ENCODE data around the gene KLF15.
"Not testable (repeated sequence)": the region's sequence is repeated elsewhere in the genome, so short reads cannot be mapped to it uniquely, and the experiment has no call there.

The KLF15 gene

DNA sequence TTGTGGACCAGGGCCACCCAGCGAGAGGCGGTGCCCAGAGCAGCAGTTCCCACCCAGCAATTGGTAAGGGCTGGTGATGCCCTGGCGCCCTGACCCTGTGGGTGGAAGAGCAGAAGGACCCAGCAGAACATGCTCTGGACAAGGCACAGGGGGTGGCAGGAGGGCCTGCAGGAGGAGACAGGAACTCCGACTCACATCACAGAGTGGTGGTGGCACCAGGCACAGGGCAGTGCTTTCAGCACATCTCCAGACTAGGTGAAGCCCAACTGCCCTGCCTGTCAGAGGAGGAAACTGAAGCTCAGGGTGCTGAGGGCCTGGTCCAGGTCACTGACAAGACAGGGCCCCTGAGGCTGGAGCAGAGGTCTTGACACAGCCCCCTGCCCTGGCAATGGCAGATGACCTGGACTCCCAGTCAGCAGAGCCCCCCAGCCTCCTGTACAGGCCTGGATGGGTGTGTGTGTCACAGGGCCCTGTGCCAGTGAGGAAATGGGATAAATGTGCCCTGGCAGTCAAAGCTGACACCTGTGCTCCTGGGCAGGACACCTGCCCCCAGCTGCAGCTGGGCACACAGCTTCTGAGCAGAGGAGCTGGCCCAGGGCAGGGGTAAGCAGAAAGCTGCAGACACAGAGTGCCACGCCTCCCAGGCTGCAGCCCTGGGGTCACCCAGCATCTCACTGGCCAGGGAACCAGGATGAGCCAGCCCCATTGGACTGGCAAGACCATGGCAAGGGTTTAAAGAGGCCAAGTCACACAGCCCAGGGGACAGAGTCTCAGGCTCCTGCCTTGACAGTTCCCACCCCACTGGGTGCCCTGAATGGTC lies 11.4 kb downstream of the KLF15 start:
- DNase-seq, result peak; percentile 2

DNA sequence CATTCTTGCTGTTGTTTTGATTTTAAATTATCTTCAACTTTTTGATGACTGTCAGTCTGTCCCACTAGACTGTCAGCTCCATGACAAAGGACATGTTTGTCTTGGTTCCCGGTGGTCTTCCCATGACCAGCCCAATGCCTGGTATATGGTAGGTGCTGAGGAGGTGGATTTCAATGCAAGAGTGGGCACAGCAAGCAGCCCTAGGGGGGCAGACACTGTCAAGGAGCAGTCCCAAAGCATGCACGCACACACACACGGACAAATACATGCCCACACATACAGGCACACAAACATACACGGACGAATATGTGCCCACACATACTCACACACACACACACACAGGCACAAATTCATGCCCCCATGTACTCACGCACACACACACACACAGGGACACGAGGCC lies 12.0 kb downstream of the KLF15 start:
- no peak for DNase-seq

DNA sequence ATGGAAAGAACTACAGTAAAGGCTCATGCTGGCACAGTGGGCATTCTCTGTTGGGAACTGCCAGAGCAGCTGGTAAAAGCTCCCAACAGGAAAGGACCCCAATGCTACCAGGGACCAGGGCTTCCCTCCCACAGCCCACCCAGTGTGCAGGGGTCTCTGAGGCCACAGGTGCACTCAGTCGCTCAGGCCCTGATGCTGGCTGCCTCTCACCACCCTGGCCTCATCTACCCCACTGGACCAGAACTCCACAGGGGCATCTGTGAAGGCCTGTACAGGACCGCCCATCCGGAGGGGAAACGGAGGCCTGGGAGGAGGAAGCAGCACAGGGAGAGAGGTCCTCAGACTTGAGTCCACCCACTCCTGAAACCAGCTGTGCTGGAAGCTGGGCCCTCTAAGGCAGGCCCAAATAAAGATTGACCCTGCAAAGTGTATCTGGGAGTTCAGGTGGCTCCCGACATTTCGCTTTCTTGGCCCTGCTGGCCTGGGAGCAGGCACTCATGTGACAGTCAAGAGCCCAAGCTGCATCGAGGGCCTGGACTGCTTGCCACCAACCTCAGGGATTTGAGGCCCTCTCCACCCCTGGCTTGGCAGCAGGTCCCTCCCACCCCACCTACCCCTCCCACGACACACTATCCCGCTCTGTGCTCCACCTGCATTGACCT lies 12.7 kb downstream of the KLF15 start:
- DNase-seq, result peak; percentile 1

DNA sequence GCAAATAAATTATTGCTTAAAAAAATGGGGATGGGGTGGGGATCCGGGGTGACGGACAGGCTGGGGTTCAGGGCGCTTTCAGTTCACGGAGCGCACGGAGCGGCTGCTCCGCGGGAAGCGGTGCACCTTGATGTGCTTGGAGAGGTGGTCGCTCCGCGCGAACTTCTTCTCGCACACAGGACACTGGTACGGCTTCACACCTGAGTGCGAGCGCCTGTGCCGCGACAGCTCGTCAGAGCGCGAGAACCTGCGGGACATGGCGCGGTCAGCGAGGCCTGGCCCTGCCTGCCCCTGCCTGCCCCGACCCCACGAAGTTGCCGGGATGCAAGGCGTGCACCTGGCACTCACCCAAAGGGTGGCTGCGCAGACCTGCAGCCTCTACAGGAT lies 13.6 kb downstream of the KLF15 start:
- DNase-seq, result peak; percentile 1

DNA sequence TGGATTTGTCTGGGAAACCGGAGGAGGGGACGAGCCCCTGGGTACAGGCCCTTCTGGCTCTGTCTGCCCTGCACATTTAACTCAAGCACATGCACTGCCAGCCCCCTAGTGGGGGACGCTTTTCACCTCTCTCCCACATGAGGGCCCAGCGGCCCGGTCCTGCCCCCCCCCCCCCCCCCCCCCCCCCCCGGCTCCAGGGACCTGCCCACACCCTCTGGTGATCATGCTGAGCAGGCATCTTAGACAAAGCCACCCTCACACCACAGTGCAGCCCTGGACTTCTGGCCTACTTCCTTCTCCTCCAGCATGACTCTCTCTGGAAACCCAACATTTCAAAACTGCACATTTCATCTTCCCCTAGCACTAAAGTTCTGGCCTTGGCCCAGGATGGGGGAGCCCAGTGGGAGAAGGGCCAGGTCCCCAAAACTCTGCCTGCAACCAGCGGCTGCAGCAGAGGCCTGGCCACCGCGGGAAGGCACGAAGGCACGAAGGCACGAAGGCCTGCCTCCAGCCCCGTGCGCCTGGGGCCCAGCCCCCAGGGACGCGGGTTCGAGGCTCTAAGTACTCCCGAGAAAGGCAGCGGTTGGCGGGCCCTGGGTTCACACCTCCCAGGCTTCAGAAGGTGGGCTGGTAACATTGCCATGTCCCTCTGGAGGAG lies 14.1 kb downstream of the KLF15 start:
- no peak for DNase-seq

DNA sequence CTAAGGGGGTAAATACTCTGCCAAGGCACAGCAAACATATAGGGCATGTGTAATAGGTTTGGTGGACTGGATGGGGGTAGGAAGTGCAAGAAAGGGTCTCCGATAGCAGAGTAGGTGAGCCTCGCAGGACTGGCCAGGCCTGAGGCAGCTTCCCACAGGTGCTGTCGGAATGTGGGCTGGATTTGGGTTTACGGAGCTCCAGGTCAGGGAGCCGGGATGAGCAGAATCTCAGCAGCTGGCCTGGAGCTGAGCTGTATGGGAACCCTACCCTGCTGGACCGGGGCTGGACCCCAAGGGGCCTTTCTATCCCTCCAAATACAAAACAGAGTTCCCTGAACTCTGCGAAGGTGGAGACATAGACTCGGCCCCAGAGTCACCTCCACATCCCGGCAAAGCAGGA lies 15.0 kb downstream of the KLF15 start:
- DNase-seq, result no peak

DNA sequence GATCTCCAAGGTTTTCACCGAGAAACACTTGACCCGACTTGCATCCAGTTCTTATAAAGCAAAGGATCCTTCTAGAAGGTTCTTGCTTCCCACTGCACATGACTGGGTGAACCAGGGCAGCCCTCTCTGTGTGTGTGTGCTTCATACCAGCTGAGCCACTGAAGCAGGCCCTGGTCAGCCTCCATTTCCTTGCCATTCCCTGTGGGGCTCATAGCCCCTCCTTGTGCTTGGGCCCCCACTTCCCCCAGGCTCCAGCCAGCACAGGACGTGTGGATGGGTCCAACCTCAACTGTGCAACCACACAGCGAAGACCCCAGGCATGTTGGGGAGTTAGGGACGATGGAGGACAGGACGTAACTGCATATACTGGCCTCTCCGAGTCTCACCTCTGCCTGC lies 15.5 kb downstream of the KLF15 start:
- no peak for DNase-seq

DNA sequence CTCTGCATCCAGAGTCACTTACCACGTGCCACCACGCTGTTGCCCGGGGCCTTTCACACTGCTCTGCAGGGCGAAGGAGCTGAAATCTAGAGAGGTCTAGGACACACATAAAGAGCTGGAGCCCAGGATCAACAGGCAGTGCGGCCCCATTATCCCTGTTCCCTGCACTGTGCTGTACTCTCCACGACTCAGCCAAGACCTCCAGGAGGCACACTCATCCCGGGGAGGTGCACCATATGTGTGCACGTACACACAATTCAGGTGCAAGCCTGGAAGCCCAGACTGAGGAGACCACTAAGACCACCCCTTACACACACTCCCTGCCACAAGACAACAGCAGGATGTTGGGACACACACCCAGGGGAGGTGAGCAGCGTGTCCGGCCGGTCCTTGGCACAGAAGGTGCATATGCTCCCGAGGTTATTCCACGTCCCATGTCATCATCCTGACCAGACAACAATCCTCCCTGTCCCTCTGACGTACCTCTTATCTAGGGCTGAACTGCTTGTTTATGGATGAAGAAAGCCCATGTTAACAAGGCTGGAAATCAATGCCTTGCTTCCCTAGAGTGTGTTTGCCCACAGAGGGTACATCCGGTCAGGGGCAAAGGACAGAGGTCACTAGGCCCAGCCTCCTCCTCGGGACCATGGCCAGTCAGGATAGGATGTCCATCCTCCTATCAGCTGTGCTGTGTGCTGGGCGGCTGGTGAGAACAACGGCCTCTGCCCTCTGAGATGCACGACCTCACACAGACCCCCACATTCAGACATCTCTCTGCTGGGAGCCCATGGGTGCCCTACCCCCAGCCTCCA lies 16.1 kb downstream of the KLF15 start:
- no peak for DNase-seq

DNA sequence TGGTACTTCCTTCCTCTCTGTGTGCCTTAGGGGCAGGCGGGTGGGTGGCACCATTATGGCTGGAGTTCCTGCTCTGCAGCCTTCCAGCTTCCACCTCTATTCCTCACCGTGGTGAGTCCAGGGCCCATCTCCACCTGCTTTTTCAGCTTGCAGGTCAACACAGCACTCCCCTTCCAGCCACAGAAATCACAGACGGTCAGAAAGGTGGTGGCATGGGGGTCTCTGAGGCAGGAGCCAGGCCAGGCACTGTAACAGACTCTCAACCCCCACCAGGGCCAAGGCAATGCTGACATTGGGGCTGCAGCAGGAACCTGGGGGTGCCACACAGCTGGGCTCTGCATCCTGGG lies 16.6 kb downstream of the KLF15 start:
- no peak for DNase-seq

DNA sequence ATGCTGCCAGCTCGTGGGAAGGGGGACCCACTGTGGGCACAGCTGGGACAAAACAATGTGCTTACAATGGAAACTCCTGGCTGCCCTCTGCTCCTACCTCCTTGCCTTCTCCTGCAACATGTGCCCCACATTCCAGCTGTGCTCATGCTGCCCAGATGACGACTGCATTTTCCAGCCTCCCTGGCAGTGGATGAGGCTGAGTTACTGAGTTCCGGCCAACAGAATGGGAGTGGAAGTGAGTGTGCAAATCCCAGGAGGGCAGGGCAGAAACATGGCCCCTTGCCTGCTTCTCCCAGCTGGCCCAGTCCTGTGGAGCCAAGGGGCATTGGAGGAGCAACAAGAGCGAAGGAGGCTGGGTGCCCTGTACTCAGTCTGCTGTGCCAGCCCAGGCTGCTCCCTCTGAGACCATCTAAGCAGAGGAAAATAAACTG lies 17.1 kb downstream of the KLF15 start:
- DNase-seq, result no peak

DNA sequence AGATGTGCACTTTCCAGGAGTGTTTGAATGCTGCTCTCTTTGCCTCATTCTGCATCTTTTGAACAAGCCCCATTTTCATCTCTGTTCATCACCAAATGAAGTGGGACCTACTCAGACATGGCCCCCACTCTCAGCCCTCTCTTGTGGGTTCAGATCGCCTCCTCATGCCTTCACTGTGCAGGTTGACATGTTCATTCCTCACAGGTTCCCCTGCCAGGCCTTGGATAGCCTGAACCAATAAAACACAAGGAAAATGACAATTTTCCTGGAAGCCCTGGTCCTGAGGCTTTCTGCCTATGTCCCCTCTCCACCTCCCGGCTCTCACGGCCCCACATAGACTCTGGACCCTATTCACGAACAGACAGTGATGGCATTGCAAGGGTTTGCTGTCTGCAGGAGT lies 17.7 kb downstream of the KLF15 start:
- DNase-seq, result no peak

DNA sequence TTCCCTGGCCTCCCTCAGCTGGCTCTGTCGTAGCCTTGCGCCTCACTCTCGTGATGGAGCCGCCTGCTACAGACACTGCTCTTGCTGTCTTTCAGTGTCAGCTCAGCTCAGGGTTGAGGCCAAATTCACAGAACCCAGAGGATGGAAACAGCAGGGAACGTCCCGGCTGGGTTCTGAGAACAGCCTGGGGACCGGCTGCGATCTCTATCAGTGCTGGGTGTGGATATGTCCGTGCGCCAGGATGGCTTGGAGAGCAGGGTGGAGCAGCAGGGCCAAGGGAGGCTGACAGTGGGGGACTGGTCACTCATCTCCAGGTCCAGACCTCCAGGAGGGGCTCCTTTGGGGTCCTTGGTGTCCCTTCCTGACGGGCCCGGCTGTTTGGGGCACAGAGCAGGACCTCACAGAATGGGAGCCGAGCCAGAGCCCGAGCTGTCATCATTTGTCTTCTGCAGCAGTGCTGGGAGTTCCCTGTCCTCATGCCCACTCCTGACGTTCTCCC lies 18.4 kb downstream of the KLF15 start:
- no peak for DNase-seq

DNA sequence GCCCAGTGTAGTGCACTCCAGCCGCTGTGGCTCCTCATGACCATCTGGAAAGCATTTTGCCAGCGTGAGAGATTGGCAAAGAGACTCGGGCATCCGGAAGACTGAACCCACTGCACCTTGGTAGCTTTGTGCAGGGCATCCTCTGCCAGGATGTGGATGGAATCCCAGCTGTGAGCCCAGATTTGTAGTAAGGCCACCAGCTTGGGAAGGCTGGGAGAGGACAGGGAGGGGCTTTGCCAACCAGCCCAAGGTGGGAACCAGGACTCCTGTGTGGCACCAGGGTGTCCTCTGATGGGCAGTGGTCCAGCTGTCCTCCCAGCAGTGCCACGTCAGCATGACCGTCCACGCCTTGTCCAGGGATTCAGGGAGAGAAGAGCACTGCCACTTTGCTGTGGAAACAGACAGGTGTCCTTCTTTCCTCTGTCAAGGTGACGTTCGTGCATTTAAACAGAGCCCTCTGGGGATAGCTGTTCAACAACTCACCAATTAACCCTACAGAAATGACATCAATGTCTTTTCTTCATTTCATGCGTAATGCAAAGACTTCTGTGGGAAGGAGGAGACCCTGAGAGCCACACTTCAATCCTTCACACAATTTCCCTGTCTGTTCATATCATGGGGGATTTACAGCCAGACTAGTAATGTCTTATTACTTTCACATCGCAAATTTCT lies 19.1 kb downstream of the KLF15 start:
- DNase-seq, result no peak

DNA sequence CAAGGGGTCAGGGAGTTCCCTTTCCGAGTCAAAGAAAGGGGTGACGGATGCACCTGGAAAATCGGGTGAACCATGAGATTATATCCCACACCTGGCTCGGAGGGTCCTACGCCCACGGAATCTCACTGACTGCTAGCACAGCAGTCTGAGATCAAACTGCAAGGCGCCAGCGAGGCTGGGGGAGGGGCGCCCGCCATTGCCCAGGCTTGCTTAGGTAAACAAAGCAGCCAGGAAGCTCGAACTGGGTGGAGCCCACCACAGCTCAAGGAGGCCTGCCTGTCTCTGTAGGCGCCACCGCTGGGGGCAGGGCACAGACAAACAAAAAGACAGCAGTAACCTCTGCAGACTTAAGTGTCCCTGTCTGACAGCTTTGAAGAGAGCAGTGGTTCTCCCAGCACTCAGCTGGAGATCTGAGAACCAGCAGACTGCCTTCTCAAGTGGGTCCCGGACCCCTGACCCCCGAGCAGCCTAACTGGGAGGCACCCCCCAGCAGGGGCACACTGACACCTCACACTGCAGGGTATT lies 25.3 kb downstream of the KLF15 start:
- DNase-seq, result not testable (repeated sequence)

DNA sequence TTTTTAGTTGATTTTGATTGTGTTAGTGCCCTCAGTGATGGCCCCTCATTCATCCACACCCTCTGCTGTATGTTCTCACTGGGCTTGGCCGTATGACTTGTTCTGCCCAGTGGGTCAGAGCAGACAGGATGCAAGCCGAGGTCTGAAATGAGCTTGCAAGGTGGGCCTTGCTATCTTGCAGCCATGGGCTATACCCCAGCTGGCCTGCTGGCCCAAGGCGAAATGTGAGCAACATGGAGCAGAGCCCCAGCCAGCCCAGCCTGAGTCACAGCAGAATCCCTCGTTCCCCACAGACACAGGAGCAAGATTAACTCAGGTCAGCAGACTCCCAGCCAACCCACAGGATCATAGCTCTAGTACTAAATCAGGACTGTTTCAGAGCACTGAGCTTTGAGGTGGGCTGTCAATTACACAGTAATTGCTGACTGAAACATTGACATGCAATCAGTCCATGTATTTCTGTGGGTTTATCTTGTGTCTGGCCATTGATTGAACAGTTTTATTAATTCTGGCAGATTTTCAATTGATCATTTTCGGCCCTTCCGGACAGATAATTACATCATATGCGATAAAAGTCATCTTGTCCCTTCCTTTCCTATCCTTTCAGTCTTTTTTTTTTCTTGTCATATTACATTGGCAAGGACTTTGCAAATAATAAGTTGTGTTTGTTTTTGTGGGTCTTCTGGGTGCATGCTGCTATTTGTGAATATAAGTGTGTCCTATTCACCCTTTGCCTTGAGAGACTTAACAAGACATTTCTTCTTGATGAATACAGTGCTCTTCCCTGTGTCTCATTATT lies 27.1 kb downstream of the KLF15 start:
- DNase-seq, result no peak

DNA sequence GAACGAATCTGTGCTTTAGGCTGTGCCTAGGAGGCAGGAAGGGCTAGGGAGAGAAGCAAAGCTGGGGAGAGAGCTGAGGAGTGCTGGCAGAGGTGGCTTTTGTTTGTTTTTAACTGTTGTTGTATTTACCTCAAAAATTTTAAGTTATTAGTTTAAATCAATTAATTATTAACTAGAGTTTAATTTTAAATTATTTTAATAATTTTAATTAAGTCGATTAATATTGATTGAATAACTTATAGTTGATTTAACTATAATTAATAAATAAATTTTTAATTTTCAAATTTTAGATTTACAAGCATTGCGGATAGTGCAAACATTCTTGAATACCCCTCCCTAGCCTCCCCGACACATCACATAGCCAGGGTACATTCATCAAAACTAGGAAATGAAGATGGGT lies 30.6 kb downstream of the KLF15 start:
- DNase-seq, result no peak

DNA sequence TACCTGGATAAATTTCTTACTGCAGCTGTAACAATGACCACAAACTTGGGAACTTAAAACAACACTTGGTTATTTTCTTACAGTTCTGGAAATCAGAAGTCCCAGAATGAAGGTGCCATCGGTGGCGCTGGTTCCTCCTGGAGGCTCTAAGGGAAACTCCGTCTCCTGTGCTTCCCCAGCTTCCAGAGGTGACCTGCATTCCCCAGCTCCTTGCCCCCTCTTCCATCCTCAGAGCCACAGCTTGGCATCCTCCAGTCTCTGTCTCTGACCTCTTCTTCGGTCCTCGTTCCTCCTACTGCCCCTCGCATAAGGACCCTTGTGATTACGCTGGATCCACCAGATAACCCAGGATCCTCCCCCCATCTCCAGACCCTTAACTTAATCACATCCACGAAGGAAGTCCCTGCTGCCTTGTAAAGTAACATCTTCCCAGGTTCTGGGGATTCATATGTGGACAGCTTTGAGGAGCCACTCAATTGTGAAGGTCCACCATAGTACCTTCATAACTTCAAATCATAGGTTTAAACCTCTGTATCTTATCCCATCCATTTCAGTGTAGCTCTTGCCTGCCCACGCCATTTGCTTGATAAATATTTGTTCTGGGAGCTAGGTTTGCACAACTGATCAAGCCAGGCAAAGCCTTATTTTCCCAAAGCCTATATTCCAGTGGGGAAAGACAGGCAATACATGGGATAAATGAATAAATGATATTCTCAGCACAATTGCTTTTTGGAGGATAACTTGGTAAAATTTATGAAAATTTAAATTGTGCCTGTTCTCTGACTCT lies 34.8 kb downstream of the KLF15 start:
- DNase-seq, result no peak

DNA sequence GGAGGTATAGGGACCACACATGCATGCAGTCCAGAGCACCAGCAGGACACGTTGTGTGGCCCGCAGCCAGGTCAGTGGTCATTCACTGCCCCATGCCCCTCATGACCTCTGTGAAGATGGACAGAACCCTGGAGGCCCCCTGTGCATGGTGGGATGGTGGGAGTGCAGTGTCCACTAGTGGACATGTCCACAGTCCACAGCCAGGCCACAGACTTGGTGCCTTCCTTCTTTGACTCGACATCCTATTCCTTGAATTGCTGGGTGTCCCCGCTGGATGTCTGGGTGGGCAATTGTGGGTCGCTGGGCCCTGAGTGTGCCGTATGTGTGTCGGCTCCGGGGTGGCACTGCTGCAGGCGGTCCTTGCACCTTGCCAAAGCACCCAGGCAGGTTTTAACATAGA lies 35.7 kb downstream of the KLF15 start:
- no peak for DNase-seq

DNA sequence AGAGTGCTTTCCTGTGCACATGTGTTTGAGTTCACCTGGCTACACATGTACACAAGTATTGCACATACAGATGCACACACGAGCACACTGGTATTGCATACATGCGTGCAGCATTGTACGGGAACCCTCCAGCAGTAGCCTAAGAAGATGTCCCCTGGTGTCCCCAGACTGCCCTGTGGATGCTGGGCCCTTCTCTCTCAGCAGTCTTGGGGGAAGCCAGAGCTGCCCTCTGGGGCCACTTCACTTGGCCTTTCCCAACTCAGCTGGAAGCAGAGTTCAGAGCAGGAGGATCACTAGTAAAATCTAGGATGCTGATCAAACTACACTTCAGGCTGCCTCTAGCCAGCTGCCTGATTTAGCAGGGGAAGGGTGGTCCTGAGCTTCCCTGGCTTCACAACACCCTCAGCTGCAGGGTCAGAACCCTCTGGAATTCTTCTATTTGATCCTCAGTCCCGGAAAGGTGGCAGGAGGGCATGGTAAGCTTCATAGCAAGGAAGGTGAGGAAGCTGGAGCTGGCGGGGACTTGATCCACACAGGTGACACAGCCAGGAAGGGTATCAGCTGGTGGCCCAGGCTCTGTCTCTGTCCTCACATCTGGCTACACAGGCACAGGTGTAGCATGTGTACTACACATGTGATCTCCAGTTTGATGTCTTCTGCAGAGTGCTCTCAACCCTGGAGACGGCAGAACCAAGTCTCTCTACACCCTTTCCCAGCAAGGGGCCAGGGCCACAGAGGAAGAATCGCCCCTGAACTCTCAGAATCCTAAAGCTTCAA lies 36.5 kb downstream of the KLF15 start:
- no peak for DNase-seq
